Medulla oblongata (tissue), 1 donor: ENCODE data around the gene PDE4D.
A peak's percentile ranks its signal among the peaks of the same experiment; 100 is the strongest.
"Not testable (repeated sequence)": the region's sequence is repeated elsewhere in the genome, so short reads cannot be mapped to it uniquely, and the experiment has no call there.

ENCODE experiments used
- DNase-seq: peaks from one replicate; pipeline ENCODE4 v3.0.0-alpha.2; 2015; ENCODE audit errors: extremely low spot score

PDE4D gene

DNA sequence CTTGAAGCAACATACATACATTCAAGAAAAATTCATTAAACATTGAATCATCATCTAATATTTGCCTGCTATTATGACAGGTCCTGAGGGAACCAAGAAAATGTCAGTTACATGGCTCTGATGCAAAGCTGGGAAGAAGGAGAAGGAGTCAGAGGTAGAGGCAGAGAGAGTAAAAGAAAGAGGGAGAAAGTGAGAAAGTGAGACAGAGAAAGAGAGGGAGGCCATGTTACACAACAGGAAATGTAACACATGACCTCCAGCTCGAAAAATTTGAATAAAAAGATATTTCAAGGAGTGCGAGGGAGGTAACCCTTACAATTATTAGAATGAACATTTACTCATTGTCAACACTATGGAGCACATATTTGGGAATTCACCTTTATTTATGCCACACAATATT, 189.7 kb downstream of the PDE4D start:
- no peak for DNase-seq

DNA sequence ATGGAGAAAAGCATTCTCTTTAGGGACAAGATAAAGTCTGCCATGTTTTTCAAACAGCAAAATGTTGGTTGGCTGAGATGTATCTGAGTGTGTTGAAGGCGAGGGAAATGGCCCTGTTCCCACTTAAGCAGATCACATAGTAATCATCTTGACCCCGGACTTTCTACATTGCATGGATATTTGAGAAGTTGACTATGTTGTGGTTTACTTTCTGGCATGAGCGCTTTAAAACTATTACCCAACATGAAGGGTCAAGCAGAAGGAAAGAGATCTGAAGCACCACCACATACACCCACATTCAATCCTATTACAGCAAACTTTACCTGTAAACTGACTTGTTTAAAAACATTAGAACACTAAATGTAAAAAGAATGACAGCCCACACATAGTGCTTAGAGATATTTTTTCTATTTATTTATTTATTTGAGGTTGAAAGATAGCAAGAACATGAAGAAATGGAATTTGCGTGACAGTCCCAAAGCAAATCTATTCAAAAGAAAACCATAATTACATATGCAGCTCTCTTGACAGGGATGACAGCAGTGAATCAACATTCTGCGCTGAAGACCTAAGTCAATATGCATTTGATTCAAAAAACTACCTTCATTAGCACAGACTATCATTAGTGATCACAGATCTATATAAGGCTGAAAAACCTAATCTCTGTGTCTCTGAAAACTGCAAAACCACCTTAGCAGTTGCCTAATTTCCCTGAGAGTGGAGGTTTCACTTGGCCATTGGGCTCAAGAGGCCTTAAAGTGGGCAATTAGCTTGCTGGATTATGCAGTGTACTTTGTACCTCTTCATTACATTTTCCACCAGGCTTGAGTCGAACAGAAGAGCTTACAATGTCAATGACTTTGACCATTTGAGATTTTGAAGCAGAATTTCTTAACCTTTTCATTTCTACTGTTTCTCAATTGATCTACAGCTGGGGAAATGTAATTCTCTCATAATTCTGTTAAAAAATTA, 195.0 kb downstream of the PDE4D start:
- DNase-seq = no peak

DNA sequence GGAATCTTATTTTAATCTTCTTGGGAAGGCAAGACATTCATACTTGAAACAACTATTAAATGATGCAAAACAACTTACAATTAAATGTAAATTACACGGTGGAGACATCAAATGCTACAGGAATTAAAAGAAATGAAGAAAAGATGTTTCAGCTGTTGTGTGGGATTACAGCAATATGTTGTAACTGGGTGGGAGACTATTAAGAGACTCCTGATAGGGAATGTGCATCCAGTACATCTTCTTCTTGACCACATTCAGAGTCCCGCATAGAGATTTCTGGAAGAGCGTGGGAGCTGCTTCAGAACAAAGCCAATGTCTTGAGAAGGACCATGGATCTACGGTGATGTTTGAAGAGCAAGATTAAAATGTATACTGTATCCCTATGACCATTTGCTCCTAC, 199.1 kb downstream of the PDE4D start:
- no peak for DNase-seq

DNA sequence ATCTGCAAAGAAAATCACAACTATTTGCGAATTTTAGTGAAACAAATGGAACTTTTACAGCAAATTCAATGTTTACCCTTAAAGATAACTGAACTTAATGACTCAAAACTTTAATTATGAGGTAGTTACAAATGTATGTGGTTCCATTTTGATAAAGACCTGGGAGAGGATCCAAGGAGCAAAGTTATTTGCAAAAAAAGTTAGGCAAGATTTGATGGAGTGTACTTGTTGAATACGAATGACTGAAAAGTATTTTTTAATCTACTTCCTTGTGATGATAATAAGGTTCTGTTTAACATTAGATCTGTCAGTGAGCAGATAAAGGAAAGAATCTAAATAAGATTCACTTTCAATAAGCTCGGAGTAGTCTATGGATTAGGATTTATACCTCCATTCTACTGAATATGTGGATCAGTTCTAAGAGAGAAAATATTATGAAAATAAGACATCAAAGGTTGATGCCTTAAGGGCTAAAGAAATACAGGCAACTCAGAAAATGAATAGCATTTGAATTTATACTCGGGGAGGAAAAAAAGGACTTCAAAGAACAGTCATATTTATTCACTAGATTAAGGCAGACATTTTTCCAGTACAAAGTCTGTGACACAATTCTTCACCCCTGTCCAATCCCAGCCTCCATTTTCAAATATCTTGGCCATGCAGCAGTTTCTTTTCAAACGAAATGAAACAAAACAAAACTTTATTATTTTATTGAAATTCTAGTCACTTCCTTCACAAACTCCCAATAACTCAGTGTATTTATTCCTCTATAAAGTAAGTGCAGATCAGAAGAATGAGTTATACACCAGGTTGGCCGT, 199.8 kb downstream of the PDE4D start:
- DNase-seq = no peak

DNA sequence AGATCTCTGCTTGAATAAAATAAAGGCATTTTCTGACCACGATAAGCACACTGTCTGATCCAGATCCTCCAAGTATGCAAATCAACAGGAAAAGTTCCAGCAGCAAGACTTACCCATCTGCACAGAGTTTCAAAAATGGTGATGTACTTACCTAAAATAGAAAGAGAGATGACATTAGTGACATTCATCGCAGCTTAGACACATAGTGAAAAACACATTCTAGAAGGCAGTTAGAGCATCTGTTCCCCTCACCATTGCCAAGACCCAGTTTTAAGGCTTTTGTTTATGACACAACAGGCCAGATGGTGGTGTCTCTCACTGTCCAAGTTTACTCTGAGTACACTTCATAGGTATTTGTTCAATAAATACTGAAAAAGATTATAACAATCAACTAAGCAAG, 207.7 kb downstream of the PDE4D start:
- no peak for DNase-seq

DNA sequence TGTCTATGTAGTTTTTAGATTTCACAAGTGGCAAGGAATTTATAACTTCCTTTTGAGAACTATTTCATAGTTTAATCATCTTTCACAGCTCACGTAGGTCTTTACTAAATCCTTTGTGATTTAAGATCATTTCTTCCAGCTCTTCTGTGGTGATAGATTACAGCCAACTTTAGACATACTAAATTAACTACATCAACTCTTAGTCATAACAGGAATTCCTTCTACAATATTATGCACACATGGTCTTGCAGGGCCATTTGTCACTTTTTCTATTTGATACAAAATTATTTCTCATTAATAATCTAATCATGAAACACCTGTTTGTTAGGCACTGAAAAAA, 208.4 kb downstream of the PDE4D start:
- no peak for DNase-seq

DNA sequence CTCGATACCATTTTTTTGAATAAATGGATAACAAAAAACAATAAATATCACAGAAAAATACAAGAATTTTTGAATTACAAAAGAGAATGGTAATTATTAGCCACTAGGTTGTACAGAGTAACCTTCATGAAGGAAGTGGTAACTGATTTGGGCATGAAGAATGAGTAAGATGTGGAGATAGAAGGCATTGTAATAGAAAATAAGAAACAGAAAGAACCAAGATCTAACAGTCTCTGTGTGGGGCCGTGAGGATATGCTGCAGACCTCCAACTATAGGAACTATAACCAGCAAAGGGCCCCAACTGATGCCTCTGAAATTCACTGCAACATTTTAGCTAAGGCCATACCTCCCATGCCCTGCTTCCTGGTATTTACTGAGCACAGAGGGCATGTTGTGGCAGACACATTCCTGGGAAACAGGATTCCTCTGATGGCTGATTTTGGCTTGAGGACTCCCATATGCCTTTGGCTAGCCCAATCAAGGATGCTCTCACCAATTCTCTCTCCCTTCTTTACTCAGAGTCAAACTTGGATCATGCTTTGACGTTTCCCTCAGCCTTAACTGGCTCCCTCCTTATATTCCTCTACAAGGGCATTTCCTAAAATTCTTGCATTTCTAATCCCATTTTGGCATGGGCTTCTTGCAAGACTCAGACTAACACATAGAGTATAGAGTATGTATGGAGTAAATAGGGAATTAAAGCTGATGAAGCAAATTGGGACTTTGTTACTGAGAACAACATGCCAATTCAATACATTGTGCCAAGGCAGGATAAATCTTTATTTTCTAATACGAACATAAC, 208.9 kb downstream of the PDE4D start:
- no peak for DNase-seq

DNA sequence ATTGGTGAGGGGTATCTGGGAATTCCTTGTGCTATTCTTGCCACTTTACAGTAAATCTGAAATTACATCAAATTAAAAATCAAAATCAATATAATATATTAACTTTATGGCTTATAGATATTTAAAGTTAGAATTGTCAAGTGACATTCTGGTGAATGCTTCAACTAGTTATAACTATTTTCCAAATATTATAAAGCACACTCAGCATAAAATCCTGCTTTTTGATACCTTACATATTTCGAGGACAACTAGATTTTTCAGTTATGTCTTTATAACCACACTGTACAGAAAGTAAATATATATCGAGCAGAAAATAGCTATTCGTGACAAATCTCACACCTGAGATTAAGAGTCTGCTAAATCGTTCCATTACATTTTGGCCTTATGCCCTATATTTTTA, 210.2 kb downstream of the PDE4D start:
- no peak for DNase-seq

DNA sequence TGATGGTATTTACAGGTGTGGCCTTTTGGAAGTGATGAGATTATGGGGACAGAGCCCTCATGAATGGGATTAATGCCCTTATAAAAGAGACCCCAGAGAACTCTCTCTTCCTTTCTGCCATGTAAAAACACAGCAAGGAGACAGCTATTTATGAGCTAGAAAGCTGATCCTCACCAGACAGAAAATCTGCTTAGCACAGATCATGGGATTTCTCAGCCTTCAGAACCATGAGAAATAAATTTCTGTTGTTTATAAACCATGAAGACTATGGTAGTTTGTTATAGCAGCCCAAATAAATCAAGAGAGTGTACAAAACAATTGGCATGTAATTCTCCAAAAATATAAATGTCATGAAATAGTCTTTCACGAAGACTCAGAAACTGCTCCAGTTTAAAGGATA, 211.0 kb downstream of the PDE4D start:
- no peak for DNase-seq

DNA sequence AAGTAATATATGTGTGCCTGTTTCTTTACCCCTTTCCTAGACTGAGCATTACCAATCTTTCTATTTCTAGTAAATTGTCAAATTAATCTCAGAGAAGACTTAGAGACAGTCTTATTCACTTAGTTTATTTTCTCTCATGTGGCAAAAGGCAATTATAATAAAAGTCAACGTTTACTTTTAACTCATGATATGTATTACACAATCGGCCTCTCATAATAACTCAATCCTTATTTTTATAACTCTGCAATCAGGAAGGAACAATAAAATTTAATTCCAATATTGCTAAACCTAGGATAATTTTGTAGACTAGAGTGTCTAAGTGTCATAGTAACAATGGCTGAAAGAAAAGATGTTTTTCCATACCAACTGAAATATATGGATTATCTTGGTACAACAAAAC, 214.6 kb downstream of the PDE4D start:
- DNase-seq = no peak

DNA sequence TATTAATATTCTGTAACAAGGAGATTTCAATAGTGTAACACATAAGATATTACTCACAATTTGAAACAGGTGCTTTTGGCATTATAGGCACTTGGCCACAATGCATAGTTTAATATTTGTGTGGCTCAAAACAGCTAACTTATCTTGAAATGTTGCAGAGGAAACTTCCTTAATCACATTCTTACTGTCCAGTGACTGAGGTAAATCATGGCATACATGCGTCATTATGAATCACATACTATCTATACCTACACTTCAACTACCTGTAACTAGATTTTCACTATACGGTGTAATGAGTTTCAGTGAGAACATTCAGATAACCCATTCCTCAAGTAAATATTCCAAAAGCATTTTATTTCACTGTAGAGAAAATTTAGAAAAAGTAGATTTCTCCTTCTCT, 218.8 kb downstream of the PDE4D start:
- DNase-seq = no peak

DNA sequence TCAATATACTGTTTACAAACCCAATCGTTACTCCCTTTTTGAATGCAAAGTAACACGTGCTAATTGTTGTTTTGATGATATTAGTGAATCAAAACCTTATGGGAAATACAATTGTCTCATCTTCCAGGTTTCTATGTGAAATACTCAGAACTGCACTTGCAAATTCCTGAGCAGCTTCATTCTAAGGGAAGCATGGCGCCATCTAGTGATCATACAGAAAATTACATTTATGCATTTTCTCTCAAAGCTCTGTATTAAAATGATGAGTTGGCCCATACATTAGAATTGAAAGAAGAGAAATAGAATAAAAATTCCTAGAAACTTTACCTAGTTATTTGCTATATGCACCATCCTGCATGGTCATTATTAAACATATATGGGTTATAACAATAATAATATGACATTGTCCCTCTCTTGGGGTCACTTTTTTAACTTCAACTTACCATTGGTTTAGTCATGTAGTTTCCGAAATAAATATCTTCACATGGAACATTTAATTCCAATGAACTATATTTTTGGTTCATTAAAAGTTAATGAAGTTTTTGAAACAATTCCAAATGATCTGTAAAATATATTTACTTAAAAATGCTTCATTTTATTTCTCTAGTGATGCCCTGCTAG, 220.0 kb downstream of the PDE4D start:
- peak; percentile 57 for DNase-seq

DNA sequence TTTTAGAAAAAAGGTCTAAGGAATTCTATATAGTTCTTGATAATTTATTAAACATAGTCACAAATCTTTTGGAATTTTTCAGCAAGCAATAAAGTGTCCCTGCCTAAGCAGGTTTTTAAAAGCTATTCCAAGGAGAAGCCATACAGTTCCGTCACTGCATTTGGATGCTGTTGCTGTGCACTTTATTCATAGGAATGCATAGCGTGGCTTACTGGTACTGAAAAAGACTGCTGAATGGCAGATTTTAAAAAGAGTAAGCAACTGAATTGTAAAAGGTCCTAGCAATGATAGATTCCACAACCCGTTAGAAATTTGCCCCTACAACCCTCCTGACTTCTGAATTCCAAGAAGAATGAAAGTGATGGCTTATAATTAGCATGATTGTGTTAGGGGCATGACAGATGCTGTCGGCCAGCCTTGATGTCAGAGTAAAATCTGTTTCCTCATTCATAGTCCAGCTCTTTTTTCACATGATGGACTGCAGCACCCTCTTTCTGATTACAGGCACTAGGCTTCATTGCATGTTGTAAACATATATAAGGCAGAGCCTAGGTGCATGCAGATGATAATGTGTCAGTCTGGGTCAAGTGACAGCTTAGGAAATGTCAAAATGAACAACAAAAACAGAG, 227.0 kb downstream of the PDE4D start:
- DNase-seq = peak; percentile 13

DNA sequence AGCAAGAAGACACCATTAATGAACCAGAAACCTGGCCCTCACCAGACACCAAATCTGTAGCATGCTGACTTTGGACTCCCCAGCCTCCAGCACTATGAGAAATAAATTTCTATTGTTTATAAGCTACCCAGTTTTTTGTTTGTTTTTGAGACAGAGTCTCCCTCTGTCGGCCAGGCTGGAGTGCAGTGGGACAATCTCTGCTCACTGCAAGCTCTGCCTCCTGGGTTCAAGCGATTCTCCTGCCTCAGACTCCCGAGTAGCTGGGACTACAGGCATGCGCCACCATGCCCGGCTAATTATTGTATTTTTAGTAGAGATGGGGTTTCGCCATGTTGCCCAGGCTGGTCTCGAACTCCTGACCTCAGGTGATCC, 227.7 kb downstream of the PDE4D start:
- DNase-seq = not testable (repeated sequence)

DNA sequence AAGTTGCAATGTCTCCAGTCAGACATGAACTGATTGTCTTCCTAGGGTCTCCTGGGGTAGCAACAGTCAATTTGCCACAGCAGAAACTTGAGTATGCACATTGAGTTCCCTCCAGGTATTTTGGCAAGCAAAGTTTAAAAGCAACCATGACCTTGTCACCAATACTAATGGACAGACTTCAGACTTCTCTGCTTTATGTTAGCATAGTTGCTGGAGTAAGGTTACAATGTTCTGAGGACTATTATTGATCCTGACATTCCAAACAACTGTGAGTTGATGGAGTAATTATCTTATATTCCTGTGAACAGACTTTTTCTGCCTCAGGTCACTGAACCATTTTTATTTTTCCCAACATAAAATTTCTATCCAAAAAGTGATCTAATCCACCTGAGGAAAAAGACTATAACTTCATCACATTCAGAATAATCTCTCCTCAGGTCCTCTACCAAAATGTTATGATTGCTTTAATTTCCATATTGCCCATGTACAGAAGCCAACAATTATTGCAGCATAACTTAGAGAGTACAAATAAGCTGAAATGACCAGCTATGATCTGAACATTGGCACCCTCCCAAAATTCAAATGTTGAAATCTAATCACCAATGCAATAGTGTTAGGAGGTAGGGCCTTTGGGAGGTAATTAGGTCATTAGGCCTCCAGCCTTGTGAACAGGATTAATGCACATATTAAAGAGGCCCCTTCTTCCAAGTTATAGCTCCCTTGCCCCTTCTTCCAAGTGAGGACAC, 228.3 kb downstream of the PDE4D start:
- DNase-seq = no peak

DNA sequence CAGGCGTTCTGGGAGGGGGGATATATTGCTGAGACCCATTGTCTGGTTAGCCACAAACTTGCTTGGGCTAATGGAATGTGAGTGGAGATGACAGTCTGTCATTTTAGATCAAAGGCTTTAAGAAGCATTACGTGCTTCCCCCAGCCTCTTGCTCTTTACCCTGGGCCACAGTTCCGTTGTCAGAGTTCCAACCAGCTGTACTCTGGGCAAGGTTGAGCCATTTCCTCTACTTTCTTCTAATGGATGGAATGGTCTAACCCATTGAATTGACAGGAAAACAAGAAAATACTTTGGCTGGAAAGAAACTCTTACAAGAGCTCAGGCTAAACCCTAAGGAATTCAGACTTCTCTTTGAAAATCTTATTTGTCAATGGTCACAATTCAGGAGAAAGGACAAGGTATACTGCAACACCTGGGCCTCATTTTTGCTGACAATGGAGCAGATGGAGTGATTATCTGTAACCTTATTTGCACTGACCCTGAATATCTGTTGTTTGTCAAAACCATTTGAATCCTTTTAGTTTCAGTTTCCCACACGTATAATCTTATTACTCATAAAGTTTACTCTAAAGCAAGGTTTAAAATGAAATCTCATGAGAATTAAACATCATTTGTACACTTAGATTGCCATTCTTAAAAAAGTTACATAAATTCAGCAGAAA, 231.4 kb downstream of the PDE4D start:
- no peak for DNase-seq

DNA sequence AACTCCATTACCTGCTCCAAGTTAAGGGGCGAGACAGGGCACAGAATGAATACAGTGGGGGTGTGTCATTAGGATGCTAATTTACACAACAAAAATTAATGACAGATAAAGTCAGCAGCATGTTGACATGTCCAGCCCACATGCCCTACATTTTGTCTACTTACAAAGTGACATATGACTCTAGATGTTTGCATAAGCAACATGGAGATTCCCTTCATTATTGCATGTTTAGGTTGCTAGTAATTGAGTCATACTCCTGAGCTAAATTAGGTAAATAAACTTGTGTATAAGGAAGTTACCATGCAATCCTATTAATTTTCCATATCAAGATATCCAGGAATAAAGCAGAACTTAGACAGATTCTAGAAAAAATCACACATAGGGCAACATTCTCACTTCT, 232.2 kb downstream of the PDE4D start:
- no peak for DNase-seq

DNA sequence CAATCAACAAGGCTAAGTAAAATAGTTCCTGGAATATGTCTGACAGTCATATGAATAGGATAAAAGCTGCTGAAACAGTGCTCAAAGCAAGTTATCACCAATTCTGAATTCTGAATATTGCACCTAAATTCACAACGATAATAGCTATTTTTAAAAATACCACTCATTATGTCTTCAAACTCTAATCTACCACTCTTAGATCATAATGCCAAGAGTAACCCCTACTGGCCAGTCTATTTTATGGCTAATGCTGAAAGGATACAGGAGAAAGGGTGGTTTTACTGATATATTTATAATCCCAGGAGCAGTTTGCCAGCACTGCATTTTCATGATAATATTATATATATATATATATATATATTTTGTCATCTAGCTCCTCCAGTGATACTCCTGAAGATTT, 232.8 kb downstream of the PDE4D start:
- peak; percentile 64 for DNase-seq

DNA sequence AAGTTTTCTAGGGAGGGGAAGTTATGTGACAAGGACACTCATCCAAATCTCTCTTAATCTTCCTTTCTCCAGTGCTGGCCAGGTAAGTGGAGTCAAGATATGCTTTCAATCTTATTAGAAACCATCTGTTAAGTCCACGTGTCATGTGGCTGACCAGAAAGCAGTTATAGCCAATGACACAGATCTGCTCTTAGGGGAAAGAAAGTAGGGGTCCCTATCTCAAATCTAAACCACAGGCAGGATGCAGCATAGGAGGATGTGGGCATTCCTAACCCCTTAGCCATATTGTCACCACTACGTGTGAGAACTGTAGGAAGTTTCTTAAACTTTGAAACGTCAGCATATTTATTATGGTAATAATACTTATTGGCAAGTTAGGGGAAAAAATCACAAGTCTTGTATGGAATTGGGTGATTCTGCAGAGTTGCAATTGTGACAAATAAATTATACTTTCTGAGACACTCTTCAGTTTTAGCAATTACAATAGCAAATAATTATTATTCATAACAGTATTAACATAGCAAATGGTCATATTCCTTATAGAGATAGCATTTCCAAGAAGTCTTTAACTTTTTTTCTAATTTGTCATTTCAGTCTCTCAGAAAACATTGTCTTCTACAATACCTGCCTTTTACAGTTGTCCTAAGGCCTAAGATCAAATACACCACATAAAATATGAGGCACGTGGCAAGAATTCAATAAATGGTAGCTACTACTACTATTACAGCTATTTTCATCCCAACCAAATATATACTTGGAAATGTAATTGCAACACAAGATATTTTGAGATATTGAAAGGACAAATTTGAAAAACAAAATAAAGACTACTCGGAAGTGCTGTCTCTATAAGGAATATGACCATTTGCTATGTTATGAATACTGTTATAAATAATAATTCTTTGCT, 236.9 kb downstream of the PDE4D start:
- DNase-seq = no peak
